ENCODE data around the gene CEP112. TPM values are rescaled to one million over a fixed set of nuclear protein-coding genes. Genes with fewer than 3 reads are reported as not detected.

The CEP112 gene
- total and polyA plus RNA-seq, 8 donors = 15.1 to 23.8 (median 19.7) TPM

DNA sequence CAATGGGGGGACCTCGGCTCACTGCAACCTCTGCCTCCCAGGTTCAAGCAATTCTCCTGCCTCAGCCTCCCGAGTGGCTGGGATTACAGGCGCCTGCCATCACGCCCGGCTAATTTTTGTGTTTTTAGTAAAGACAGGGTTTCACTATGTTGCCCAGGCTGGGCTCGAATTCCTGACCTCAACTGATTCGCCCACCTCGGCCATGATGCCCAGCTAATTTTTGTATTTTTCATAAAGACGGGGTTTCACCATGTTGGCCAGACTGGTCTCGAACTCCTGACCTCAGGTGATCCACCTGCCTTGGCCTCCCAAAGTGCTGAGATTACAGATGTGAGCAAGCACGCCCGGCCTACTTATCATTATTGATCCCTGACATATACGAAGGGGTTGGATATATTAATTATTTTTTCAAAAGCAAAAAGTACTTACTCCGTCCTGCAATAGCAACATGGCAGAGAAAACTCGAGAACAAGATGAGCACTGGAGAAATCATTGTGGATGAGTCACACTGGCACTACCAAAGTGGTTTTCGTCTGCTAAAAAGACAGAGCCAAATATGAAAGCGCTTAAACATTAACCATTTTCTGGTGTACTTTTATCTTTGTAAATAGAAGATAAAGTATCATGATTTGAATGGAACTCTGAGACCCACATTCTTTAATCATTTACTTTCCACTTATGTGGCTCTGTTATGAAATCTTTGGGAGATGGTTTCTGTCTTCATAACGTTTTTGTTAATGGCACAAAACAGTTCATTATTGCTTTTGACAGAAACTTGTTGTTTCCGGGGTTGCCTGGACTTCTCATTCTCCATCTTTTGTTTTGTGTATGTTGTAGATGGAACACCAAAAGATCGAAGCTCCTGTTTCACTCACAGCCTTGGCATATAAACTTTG, 37.2 kb upstream of the CEP112 start, which contains the start of gene APOH:
Gene APOH, minus strand, starts transcription at position 529 of the 896 bp plus-strand sequence. Its CDS starts 36 bp downstream, at position 493.
- Histone ChIP-seq H3K27ac (no peak within 1 kb of the TSS), H3K9me3 (no peaks in the 10 kb centered on the region), H3K36me3 (no peaks in the 10 kb centered on the region), H3K4me1 (no peaks in the 10 kb centered on the region), H3K4me3 (no peak within 1 kb of the TSS), H3K27me3 (no peaks in the 10 kb centered on the region)
- DNase-seq = no peak
- intact Hi-C loops (cut with DNase I) = no loop called here
- no peak for TF ChIP-seq CTCF (IDR thresholded peaks at IDR 0.05)
- ATAC-seq = peak; percentile 52

DNA sequence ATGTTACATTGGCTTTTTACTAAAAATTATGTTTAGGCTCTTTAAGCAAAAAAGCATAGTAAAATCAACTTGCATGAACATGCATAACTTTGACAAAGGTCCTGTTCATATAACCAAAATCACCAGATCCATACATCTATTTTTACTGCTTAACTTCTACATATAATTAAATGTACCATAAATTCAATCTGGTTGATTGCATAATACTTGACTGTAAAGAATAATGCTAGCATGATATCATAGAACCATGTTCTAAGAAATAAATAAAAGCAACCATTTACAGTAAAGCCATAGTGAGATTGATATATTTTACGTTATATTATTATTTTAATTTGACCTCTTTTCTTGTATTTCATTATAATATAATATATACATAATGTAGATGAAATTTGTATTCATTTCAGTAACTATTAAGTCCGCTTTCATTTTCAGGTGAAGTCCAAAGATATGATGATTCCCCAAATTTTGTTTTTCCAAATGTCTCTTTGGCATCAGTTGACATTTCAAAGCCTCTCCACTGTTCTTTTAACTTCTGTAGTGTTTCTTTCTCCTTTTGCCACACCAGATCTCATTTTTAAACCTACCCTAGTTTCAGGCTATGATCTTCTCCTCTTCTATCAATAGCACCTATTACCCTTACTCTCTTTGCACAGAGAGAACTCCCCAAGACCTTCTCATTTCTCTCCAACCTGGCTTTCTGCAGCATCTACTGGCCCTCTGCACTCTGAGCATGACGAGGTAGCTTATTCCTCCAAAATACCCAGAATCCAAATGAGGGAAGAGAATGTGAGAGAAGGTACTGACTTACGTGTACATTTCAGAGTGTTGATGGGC, 35.5 kb upstream of the CEP112 start:
- Histone ChIP-seq H3K9me3 (no peaks in the 10 kb centered on the region), H3K4me3 (no peak overlapping the region), H3K4me1 (no peaks in the 10 kb centered on the region), H3K27ac (no peak overlapping the region), H3K27me3 (no peaks in the 10 kb centered on the region), H3K36me3 (no peaks in the 10 kb centered on the region)
- DNase-seq (no peak), ATAC-seq (no peak)
- intact Hi-C loops (cut with DNase I) = no loop called here
- TF ChIP-seq CTCF (IDR thresholded peaks at IDR 0.05) = no peak

GRCh38 chr17:66222798-66223350, 30.9 kb upstream of the CEP112 start:
- H3K4me1 ChIP-seq = no peaks in the 10 kb centered on the region
- H3K9me3 ChIP-seq = no peaks in the 10 kb centered on the region
- no peak overlapping the region for H3K4me3 ChIP-seq
- intact Hi-C loops (cut with DNase I) = no loop called here
- TF ChIP-seq CTCF (IDR thresholded peaks at IDR 0.05) = no peak
- no peak overlapping the region for H3K27ac ChIP-seq
- no peak for ATAC-seq
- no peaks in the 10 kb centered on the region for H3K36me3 ChIP-seq
- no peaks in the 10 kb centered on the region for H3K27me3 ChIP-seq
- no peak for DNase-seq

GRCh38 chr17:66221755-66222530, 30.0 kb upstream of the CEP112 start:
- no peak overlapping the region for H3K4me3 ChIP-seq
- intact Hi-C loops (cut with DNase I) = no loop called here
- DNase-seq = no peak
- ATAC-seq = no peak
- H3K9me3 ChIP-seq = no peaks in the 10 kb centered on the region
- H3K27me3 ChIP-seq = no peaks in the 10 kb centered on the region
- no peaks in the 10 kb centered on the region for H3K36me3 ChIP-seq
- H3K4me1 ChIP-seq = no peaks in the 10 kb centered on the region
- TF ChIP-seq CTCF (IDR thresholded peaks at IDR 0.05) = no peak
- no peak overlapping the region for H3K27ac ChIP-seq

Measured in left lung (tissue), 10 donors.